ENCODE data around the gene POU2F1. TPM values are rescaled to one million over a fixed set of nuclear protein-coding genes. Genes with fewer than 3 reads are reported as not detected.

Gene POU2F1
- total and polyA plus RNA-seq, 5 donors from 2014 or later, result 5.2 to 35.3 (median 10.0) TPM

Other genes with a start within 250 kb of the POU2F1 start
- 0.67 TPM for gene ILDR2, start 245.3 kb upstream of the POU2F1 start, total RNA-seq
- under 1 TPM in 1 of 4 donors, not detected in 3; 0.29 TPM for gene ILDR2, start 245.3 kb upstream of the POU2F1 start, polyA plus RNA-seq
- not detected for gene MAEL, start 231.6 kb upstream of the POU2F1 start, total RNA-seq
- under 1 TPM in 1 of 4 donors, not detected in 3; 0.25 TPM for gene MAEL, start 231.6 kb upstream of the POU2F1 start, polyA plus RNA-seq
- 21.0 TPM for gene GPA33, start 130.5 kb upstream of the POU2F1 start, total RNA-seq
- gene GPA33, start 130.5 kb upstream of the POU2F1 start, polyA plus RNA-seq, result 100 to 1,000 TPM in 2 of 4 donors, 10 to 100 TPM in 2; 56.0 to 121 (median 85.6) TPM
- gene STYXL2, start 126.8 kb upstream of the POU2F1 start, total RNA-seq, result not detected
- gene STYXL2, start 126.8 kb upstream of the POU2F1 start, polyA plus RNA-seq, result not detected

Measured in CD4-positive, CD25-positive, alpha-beta regulatory T cell (primary cell).